ENCODE measurements around the gene ANKS1B. TPM values are rescaled to one million over a fixed set of nuclear protein-coding genes. Genes with fewer than 3 reads are reported as not detected.

The ANKS1B gene
- total and polyA plus RNA-seq, 7 donors, result 0.46 to 7.4 (median 3.6) TPM

GRCh38 chr12:99996095-99996494 lies 11.4 kb upstream of the ANKS1B start:
- Histone ChIP-seq H3K27me3 (ENCODE audit: insufficient read depth in 3 of 3, low read length in 2 of 3) (no peaks in the 10 kb centered on the region), H3K4me3 (no peak overlapping the region), H3K36me3 (ENCODE audit: insufficient read depth in 1 of 2, low read depth in 1 of 2) (no peaks in the 10 kb centered on the region), H3K27ac (no peak overlapping the region), H3K9me3 (peaks cover 4% of the 10 kb centered on the region), H3K4me1 (no peaks in the 10 kb centered on the region)
- no peak for TF ChIP-seq CTCF (IDR thresholded peaks at IDR 0.05)
- DNase-seq, result no peak
- ATAC-seq, result no peak
- intact Hi-C loops (cut with DNase I), result no loop called here
- 82 to 84% (median 84%) methylated on average over 6 of the region's 6 CpGs for WGBS, 3 donors

- H3K4me1 ChIP-seq, result peaks cover 2% of the 10 kb centered on the region
- H3K36me3 ChIP-seq (ENCODE audit: insufficient read depth in 1 of 2, low read depth in 1 of 2), result no peaks in the 10 kb centered on the region
- TF ChIP-seq CTCF (IDR thresholded peaks at IDR 0.05), result no peak
- no peaks in the 10 kb centered on the region for H3K9me3 ChIP-seq
- 62 to 72% (median 67%) methylated on average over 3 of the region's 3 CpGs for WGBS, 3 donors
- H3K27ac ChIP-seq, result no peak overlapping the region
- H3K4me3 ChIP-seq, result peak overlapping the region; percentile 71
- peaks cover 0 to 17% (median 0%) of the 10 kb centered on the region in 3 donors for H3K27me3 ChIP-seq (ENCODE audit: insufficient read depth in 3 of 3, low read length in 2 of 3)
- DNase-seq (no peak), ATAC-seq (no peak)
- intact Hi-C loops (cut with DNase I), result loop anchor here in 1 of 2 donors (10.0 kb wide), 1 partner anchor 171 kb away; no protein-coding TSS in a partner anchor
Observed at GRCh38 chr12:99985631-99986030, 895 bp upstream of the ANKS1B start.

- no peaks in the 10 kb centered on the region for H3K36me3 ChIP-seq (ENCODE audit: insufficient read depth in 1 of 2, low read depth in 1 of 2)
- peaks cover 0 to 17% (median 0%) of the 10 kb centered on the region in 3 donors for H3K27me3 ChIP-seq (ENCODE audit: insufficient read depth in 3 of 3, low read length in 2 of 3)
- peak overlapping the region; percentile 71 for H3K4me3 ChIP-seq
- no peak for TF ChIP-seq CTCF (IDR thresholded peaks at IDR 0.05)
- H3K9me3 ChIP-seq, result no peaks in the 10 kb centered on the region
- peak overlapping the region; percentile 57 for H3K27ac ChIP-seq
- whole genome bisulfite sequencing, 3 donors, result 1 to 4% (median 2%) methylated on average over 10 of the region's 10 CpGs
- H3K4me1 ChIP-seq, result peaks cover 2% of the 10 kb centered on the region
- ATAC-seq (no peak), DNase-seq (no peak)
- intact Hi-C loops (cut with DNase I), result loop anchor here in 1 of 2 donors (10.0 kb wide), 1 partner anchor 170 kb away; no protein-coding TSS in a partner anchor
Observed at GRCh38 chr12:99985129-99985570, 414 bp upstream of the ANKS1B start.

DNA sequence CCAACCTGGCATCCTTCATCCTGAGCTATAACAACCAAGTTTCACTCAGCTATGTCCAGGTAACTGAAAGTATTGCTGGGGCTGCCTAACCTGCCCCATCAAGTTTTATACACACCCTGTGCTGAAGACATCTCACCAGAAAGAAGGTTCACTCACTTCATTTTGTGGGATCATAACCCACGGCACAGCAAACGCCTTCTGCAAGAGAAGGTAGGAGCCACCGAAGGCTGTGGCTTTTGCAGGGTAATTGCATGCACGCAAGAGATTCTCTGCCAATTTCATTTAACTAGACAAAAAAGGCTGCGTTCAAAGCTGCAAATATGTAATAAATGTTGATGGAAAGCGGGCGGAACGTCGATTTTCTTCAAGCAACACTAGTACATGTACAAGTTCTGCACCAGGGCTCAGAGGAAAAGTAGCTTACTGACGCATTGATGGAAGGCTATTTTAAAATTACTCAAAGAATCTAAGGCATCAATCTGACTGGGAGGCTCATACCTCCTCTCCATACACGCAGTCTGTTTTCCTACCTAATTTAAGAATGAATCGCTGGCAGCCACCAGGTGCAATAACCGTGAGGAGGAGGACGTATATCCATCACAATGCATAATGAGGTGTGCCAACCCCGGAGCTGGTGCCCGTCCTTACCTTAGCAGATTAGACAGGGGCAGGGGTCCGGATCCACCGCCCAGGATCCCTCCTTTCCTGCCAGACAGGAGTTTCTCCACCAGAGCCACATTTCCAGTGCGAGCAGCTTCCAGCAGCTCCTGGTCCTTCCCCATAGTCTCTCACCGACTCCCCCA lies 1.1 kb downstream of the ANKS1B start:
- WGBS, 3 donors, result 11 to 23% (median 11%) methylated on average over 20 of the region's 20 CpGs
- TF ChIP-seq CTCF (IDR thresholded peaks at IDR 0.05), result no peak
- H3K9me3 ChIP-seq, result no peaks in the 10 kb centered on the region
- peak overlapping the region; percentile 27 for H3K27ac ChIP-seq
- intact Hi-C loops (cut with DNase I), result loop anchor here in 1 of 2 donors (10.0 kb wide), 1 partner anchor 169 kb away; no protein-coding TSS in a partner anchor
- H3K27me3 ChIP-seq (ENCODE audit: insufficient read depth in 3 of 3, low read length in 2 of 3), result peaks cover 0 to 17% (median 0%) of the 10 kb centered on the region in 3 donors
- H3K4me1 ChIP-seq, result peaks cover 2% of the 10 kb centered on the region
- no peaks in the 10 kb centered on the region for H3K36me3 ChIP-seq (ENCODE audit: insufficient read depth in 1 of 2, low read depth in 1 of 2)
- DNase-seq, result no peak
- ATAC-seq, result peak in 3 of 4 donors; percentile 13 to 34 (median 22)
- peak overlapping the region; percentile 71 for H3K4me3 ChIP-seq
